WERI-Rb-1 (cell line): Measurements from ENCODE around the gene HSD17B8.

Experiments used
- DNase-seq: peaks from one replicate; pipeline ENCODE4 v3.0.0-alpha.2; 2020
- H3K27ac ChIP-seq: fragments of 250-450 bp; sonication (Bioruptor Pico); 2 replicates; pipeline ENCODE4 v1.5.1; 2020; ENCODE audit warnings: mild to moderate bottlenecking, moderate library complexity
- H3K27me3 ChIP-seq: fragments of 250-450 bp; sonication (Bioruptor Pico); 2 replicates; pipeline ENCODE4 v1.5.1; 2021; ENCODE audit warnings: mild to moderate bottlenecking, low read depth, moderate library complexity; ENCODE audit not compliant: insufficient read depth, severe bottlenecking
- H3K36me3 ChIP-seq: fragments of 250-450 bp; sonication (Bioruptor Pico); 2 replicates; pipeline ENCODE4 v1.5.1; 2020; ENCODE audit warnings: mild to moderate bottlenecking, moderate library complexity
- H3K4me3 ChIP-seq: 2 replicates; pipeline ENCODE4 v1.5.1; 2011; ENCODE audit warnings: low read depth, mild to moderate bottlenecking, control low read depth, low read length
- H3K9me3 ChIP-seq: fragments of 250-450 bp; sonication (Bioruptor Pico); 2 replicates; pipeline ENCODE4 v1.5.1; 2021; ENCODE audit warnings: mild to moderate bottlenecking, moderate library complexity; ENCODE audit not compliant: severe bottlenecking
- CTCF ChIP-seq: IDR thresholded peaks from 2 replicates; pipeline ENCODE4 v1.5.1; 2011; ENCODE audit warnings: low read depth, mild to moderate bottlenecking, control low read depth, inconsistent platforms, low read length

HSD17B8 gene

DNA sequence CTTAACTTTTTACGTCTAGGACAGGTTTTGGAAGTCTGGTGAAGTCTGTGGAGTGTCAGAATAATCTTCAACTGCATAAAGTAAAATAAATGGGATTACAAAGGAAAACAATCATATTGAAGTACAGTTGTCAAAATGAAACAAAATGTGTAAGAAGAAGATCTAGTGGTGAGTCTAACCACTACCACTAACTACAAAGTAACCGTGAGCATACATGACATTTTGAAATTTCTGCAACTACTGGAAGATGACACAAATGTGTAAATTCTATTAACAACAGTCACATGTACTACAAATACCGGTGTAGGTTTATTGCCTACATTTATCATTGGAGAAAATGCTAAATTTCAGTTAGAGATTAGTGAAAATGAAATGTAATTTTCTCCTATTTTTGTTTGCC lies 37.5 kb downstream of the HSD17B8 start:
- no peak for TF ChIP-seq CTCF
- no peak for DNase-seq
- H3K27ac ChIP-seq = no peak overlapping the region

GRCh38 chr6:33243476-33243875 lies 39.0 kb downstream of the HSD17B8 start:
- Histone ChIP-seq H3K36me3 (no peaks in the 10 kb centered on the region), H3K9me3 (no peaks in the 10 kb centered on the region), H3K27ac (no peak overlapping the region), H3K4me3 (no peak overlapping the region), H3K27me3 (no peaks in the 10 kb centered on the region)
- no peak for DNase-seq
- TF ChIP-seq CTCF = no peak

More for the DNA sequence above, 37.5 kb downstream of the HSD17B8 start:
- peaks cover 2% of the 10 kb centered on the region for H3K9me3 ChIP-seq
- no peaks in the 10 kb centered on the region for H3K27me3 ChIP-seq
- no peaks in the 10 kb centered on the region for H3K36me3 ChIP-seq
- no peak overlapping the region for H3K4me3 ChIP-seq

DNA sequence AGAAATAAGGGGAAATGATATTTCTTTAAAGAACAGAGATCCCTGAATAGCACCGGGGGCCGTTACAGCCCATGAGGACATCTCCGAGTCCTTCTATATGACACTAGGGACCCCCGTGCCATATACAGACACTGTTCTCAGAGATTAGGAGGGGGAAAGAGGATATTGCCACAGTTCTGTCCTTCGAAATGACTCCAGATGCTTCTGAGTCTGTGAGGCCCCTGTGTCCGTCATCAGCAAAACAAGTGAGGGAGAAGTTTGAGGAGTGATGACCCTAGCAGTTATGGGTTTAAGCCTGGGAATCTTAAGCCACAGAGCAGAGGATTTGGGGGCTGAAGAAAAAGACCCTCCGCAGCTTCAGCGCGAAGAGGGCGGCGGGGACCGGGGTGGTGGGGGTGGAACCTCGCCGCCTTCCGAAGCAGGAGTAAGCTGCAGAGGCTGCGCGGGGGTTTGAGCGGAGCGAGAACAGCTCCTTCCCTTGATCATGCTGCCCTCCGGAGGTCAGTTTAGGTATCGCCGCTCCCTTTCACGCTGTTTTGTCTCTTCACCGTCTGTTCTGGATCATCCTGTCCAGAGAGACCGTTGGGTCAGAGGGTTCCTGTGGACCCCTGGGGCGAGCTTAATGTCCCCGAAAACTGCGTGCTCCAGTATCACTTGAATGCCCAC lies 43.7 kb downstream of the HSD17B8 start:
- Histone ChIP-seq H3K9me3 (no peaks in the 10 kb centered on the region), H3K27me3 (no peaks in the 10 kb centered on the region), H3K36me3 (peaks cover 13% of the 10 kb centered on the region), H3K27ac (peak overlapping the region; percentile 38), H3K4me3 (peak overlapping the region; percentile 78)
- peak; percentile 97 for DNase-seq
- peak; percentile 99 for TF ChIP-seq CTCF

- Histone ChIP-seq H3K9me3 (no peaks in the 10 kb centered on the region), H3K27ac (peak overlapping the region; percentile 37), H3K27me3 (no peaks in the 10 kb centered on the region), H3K36me3 (peaks cover 13% of the 10 kb centered on the region), H3K4me3 (peak overlapping the region; percentile 78)
- TF ChIP-seq CTCF = no peak
- DNase-seq = no peak
These were observed 44.1 kb downstream of the HSD17B8 start for GRCh38 chr6:33248643-33248931.

GRCh38 chr6:33248932-33249731 lies 44.7 kb downstream of the HSD17B8 start:
- peak overlapping the region; percentile 78 for H3K4me3 ChIP-seq
- H3K36me3 ChIP-seq = peaks cover 13% of the 10 kb centered on the region
- TF ChIP-seq CTCF = peak; percentile 39; the same call in 1 of the 2 replicates
- H3K9me3 ChIP-seq = no peaks in the 10 kb centered on the region
- peak overlapping the region; percentile 69 for H3K27ac ChIP-seq
- no peaks in the 10 kb centered on the region for H3K27me3 ChIP-seq
- peak; percentile 100 for DNase-seq
